WTC11 (cell line): ENCODE measurements around the gene MICA. TPM values are rescaled to one million over a fixed set of nuclear protein-coding genes. Genes with fewer than 3 reads are reported as not detected.

ENCODE experiments used
- ATAC-seq: fragments of 200-7000 bp; cut with Tn5 transposase; 2 replicates; pipeline ENCODE4 v1.10.0; 2021; ENCODE audit warnings: mild to moderate bottlenecking, moderate library complexity
- CTCF ChIA-PET: fragments of 300-600 bp; sonication (Branson Sonifier 250); formaldehyde crosslinking; loops from one replicate; lab custom pipeline; 2021; ENCODE audit warnings: antibody characterized with exemption; lab: Charles Lee
- POLR2A ChIA-PET: fragments of 350-600 bp; sonication (Branson Sonifier 250); formaldehyde crosslinking; loops from one replicate; lab custom pipeline; 2021; ENCODE audit warnings: antibody characterized with exemption; lab: Charles Lee
- DNase-seq: peaks from one replicate; pipeline ENCODE4 v3.0.0; 2021; ENCODE audit warnings: low spot score
- H3K27ac Mint-ChIP-seq: 2 replicates; pipeline ENCODE4 v1.8.0; 2021; ENCODE audit warnings: mixed read lengths
- H3K27me3 Mint-ChIP-seq: 2 replicates; pipeline ENCODE4 v1.8.0; 2021; ENCODE audit warnings: low read depth, mild to moderate bottlenecking, moderate library complexity, mixed read lengths
- H3K36me3 Mint-ChIP-seq: 2 replicates; pipeline ENCODE4 v1.8.0; 2021; ENCODE audit warnings: mixed read lengths
- H3K4me1 Mint-ChIP-seq: 2 replicates; pipeline ENCODE4 v1.8.0; 2022; ENCODE audit warnings: mixed read lengths
- H3K4me3 Mint-ChIP-seq: 2 replicates; pipeline ENCODE4 v1.8.0; 2021; ENCODE audit warnings: mild to moderate bottlenecking, moderate library complexity, mixed read lengths
- H3K9me3 Mint-ChIP-seq: 2 replicates; pipeline ENCODE4 v1.8.0; 2021; ENCODE audit warnings: mixed read lengths
- CREM ChIP-seq: sonication (generic); formaldehyde crosslinking; IDR thresholded peaks from 2 replicates; pipeline ENCODE4 v1.8.1; 2022; ENCODE audit warnings: mild to moderate bottlenecking, missing genetic modification reagents, moderate library complexity
- JUN ChIP-seq: sonication (generic); formaldehyde crosslinking; IDR thresholded peaks from 2 replicates; pipeline ENCODE4 v1.8.0; 2023; ENCODE audit warnings: mild to moderate bottlenecking, missing genetic modification reagents
- NFYB ChIP-seq: sonication (generic); formaldehyde crosslinking; conservative IDR thresholded peaks from 2 replicates; pipeline ENCODE4 v1.8.0; 2022; ENCODE audit warnings: low read depth, missing genetic modification reagents
- PRDM15 ChIP-seq: sonication (generic); formaldehyde crosslinking; IDR thresholded peaks from 2 replicates; pipeline ENCODE4 v1.8.0; 2022; ENCODE audit warnings: missing genetic modification reagents
- PRRX2 ChIP-seq: fragments of 250-450 bp; sonication (Bioruptor Pico); IDR thresholded peaks from 2 replicates; pipeline ENCODE4 v1.8.0; 2021; ENCODE audit warnings: mild to moderate bottlenecking
- ZNF281 ChIP-seq: sonication (generic); formaldehyde crosslinking; IDR thresholded peaks from 2 replicates; pipeline ENCODE4 v1.8.0; 2023; ENCODE audit warnings: mild to moderate bottlenecking, missing genetic modification reagents
- ZNF423 ChIP-seq: fragments of 250-450 bp; sonication (Bioruptor Pico); IDR thresholded peaks from 2 replicates; pipeline ENCODE4 v2.1.2; 2022; ENCODE audit warnings: mild to moderate bottlenecking, moderate library complexity
- total RNA-seq: library from RNA; stranded (reverse); gene quantifications from 3 replicates; pipeline ENCODE4 v1.2.3, GENCODE V29; 2021
- TF ChIP-seq, protein P1 (sequence below): fragments of 250-450 bp; sonication (Bioruptor Pico); IDR thresholded peaks from 2 replicates; pipeline ENCODE4 v2.1.2; 2022; ENCODE audit warnings: mild to moderate bottlenecking, moderate library complexity
- TF ChIP-seq, protein P2 (sequence below): sonication (generic); formaldehyde crosslinking; IDR thresholded peaks from 2 replicates; pipeline ENCODE4 v1.8.1; 2023; ENCODE audit warnings: mild to moderate bottlenecking, moderate library complexity, missing genetic modification reagents
- TF ChIP-seq, protein P3 (sequence below): sonication (generic); formaldehyde crosslinking; IDR thresholded peaks from 2 replicates; pipeline ENCODE4 v1.8.1; 2023; ENCODE audit warnings: mild to moderate bottlenecking, missing genetic modification reagents, moderate library complexity
- TF ChIP-seq, protein P4 (sequence below): fragments of 250-450 bp; sonication (Bioruptor Pico); IDR thresholded peaks from 2 replicates; pipeline ENCODE4 v1.9.0; 2021; ENCODE audit warnings: mild to moderate bottlenecking
- TF ChIP-seq, protein P5 (sequence below): fragments of 250-450 bp; sonication (Bioruptor Pico); IDR thresholded peaks from 2 replicates; pipeline ENCODE4 v1.8.0; 2021; ENCODE audit warnings: mild to moderate bottlenecking

The MICA gene
- total RNA-seq, 1 experiment from 2014 or later, result 12.9 TPM

DNA sequence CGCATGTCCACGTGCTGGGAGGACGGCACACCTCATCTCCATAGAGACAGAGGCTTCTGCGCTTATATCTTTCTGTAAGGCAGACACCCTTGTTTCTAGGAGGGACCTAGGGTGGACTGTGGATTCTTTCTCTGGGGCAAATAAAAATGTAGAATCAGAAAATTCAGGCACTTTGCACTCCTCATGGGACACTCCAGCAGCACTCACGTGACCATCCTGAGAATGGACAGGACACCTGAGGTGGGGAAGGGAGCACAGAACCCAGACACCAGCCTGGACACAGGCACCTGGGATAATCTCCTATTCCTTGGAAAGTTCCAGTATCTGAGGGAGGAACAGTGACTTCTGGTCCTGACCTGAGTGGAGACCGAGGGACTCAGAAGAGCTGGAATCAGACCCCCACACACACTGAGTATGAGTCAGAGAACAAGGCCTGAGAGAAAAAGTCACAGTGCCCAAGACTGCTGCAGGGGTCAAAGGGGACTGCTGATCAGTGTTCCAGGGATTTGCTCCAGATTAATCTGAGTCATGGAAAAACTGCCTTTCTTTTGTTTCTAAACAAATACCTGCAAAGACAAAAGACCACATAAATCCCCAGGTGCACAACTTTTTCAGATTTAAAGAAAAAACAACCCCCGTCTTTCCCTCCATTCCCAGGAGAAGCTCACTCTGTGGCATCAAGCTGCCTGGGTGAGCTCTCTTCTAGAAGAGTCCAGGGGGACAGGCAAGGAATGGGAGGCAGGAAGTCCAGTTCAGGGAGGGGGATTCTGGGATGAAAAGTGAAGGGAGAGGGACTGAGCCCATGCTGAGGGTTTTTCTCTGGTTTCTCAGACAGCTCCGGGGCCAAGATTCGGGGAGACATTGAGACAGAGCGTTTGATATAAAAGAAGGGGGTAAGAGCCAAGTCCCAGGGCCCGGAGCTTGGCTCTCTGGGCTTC lies 58.9 kb downstream of the MICA start:
- no peak overlapping the region for H3K27ac Mint-ChIP-seq
- H3K36me3 Mint-ChIP-seq, result no peaks in the 10 kb centered on the region
- ChIA-PET CTCF (interaction anchor here (0.6 to 2.9 kb wide), 14 partner anchors 8 to 310 kb away, joined by 3 to 47 read pairs (median 4); partner anchors contain the start of gene NFKBIL1), POLR2A (interaction anchor here (0.9 to 1.2 kb wide), 2 partner anchors 20 to 59 kb away, joined by 4 to 5 read pairs; partner anchors contain the start of gene MICA)
- peaks cover 10% of the 10 kb centered on the region for H3K4me1 Mint-ChIP-seq
- DNase-seq, result no peak
- H3K4me3 Mint-ChIP-seq, result peak overlapping the region; percentile 79
- TF ChIP-seq NFYB (CRISPR knock-in tag), result no peak
- TF ChIP-seq PRDM15 (CRISPR knock-in tag), result peak; percentile 44; the same call in 1 of the 2 replicates
- no peak for TF ChIP-seq ZNF281
- no peak for TF ChIP-seq ZNF423
- TF ChIP-seq, all 79 proteins: peak for 1
- Mint-ChIP-seq H3K9me3 (peaks cover 3% of the 10 kb centered on the region; the same call in 1 of the 2 replicates), H3K27me3 (peaks cover 45% of the 10 kb centered on the region)
- peak; percentile 46 for ATAC-seq

GRCh38 chr6:31462964-31463870 lies 59.8 kb downstream of the MICA start:
- ChIA-PET POLR2A (interaction anchor here (0.9 to 1.2 kb wide), 2 partner anchors 20 to 60 kb away, joined by 4 to 5 read pairs; partner anchors contain the start of gene MICA), CTCF (interaction anchor here (0.6 to 2.9 kb wide), 12 partner anchors 11 to 309 kb away, joined by 3 to 47 read pairs (median 4); partner anchors contain the start of gene NFKBIL1)
- DNase-seq (peak; percentile 93), ATAC-seq (peak; percentile 99)
- TF ChIP-seq, protein P1, sequence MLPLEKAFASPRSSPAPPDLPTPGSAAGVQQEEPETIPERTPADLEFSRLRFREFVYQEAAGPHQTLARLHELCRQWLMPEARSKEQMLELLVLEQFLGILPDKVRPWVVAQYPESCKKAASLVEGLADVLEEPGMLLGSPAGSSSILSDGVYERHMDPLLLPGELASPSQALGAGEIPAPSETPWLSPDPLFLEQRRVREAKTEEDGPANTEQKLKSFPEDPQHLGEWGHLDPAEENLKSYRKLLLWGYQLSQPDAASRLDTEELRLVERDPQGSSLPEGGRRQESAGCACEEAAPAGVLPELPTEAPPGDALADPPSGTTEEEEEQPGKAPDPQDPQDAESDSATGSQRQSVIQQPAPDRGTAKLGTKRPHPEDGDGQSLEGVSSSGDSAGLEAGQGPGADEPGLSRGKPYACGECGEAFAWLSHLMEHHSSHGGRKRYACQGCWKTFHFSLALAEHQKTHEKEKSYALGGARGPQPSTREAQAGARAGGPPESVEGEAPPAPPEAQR, result no peak
- TF ChIP-seq JUN (CRISPR knock-in tag) (no peak), CREM (CRISPR knock-in tag) (peak; percentile 89), PRRX2 (CRISPR knock-in tag) (no peak), NFYB (CRISPR knock-in tag) (peak; percentile 82)
- TF ChIP-seq, protein P2, sequence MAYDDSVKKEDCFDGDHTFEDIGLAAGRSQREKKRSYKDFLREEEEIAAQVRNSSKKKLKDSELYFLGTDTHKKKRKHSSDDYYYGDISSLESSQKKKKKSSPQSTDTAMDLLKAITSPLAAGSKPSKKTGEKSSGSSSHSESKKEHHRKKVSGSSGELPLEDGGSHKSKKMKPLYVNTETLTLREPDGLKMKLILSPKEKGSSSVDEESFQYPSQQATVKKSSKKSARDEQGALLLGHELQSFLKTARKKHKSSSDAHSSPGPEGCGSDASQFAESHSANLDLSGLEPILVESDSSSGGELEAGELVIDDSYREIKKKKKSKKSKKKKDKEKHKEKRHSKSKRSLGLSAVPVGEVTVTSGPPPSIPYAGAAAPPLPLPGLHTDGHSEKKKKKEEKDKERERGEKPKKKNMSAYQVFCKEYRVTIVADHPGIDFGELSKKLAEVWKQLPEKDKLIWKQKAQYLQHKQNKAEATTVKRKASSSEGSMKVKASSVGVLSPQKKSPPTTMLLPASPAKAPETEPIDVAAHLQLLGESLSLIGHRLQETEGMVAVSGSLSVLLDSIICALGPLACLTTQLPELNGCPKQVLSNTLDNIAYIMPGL (CRISPR knock-in tag), result 0 out of 2 replicates have a peak, but pooled peaks have one; percentile 45
- TF ChIP-seq, protein P3, sequence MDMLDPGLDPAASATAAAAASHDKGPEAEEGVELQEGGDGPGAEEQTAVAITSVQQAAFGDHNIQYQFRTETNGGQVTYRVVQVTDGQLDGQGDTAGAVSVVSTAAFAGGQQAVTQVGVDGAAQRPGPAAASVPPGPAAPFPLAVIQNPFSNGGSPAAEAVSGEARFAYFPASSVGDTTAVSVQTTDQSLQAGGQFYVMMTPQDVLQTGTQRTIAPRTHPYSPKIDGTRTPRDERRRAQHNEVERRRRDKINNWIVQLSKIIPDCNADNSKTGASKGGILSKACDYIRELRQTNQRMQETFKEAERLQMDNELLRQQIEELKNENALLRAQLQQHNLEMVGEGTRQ (CRISPR knock-in tag), result no peak
- TF ChIP-seq, protein P4, sequence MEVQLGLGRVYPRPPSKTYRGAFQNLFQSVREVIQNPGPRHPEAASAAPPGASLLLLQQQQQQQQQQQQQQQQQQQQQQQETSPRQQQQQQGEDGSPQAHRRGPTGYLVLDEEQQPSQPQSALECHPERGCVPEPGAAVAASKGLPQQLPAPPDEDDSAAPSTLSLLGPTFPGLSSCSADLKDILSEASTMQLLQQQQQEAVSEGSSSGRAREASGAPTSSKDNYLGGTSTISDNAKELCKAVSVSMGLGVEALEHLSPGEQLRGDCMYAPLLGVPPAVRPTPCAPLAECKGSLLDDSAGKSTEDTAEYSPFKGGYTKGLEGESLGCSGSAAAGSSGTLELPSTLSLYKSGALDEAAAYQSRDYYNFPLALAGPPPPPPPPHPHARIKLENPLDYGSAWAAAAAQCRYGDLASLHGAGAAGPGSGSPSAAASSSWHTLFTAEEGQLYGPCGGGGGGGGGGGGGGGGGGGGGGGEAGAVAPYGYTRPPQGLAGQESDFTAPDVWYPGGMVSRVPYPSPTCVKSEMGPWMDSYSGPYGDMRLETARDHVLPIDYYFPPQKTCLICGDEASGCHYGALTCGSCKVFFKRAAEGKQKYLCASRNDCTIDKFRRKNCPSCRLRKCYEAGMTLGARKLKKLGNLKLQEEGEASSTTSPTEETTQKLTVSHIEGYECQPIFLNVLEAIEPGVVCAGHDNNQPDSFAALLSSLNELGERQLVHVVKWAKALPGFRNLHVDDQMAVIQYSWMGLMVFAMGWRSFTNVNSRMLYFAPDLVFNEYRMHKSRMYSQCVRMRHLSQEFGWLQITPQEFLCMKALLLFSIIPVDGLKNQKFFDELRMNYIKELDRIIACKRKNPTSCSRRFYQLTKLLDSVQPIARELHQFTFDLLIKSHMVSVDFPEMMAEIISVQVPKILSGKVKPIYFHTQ (CRISPR knock-in tag), result no peak
- TF ChIP-seq, protein P5, sequence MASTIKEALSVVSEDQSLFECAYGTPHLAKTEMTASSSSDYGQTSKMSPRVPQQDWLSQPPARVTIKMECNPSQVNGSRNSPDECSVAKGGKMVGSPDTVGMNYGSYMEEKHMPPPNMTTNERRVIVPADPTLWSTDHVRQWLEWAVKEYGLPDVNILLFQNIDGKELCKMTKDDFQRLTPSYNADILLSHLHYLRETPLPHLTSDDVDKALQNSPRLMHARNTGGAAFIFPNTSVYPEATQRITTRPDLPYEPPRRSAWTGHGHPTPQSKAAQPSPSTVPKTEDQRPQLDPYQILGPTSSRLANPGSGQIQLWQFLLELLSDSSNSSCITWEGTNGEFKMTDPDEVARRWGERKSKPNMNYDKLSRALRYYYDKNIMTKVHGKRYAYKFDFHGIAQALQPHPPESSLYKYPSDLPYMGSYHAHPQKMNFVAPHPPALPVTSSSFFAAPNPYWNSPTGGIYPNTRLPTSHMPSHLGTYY (CRISPR knock-in tag), result no peak
- H3K9me3 Mint-ChIP-seq, result peaks cover 3% of the 10 kb centered on the region; the same call in 1 of the 2 replicates
- H3K27ac Mint-ChIP-seq, result no peak overlapping the region
- H3K4me3 Mint-ChIP-seq, result peak overlapping the region; percentile 79
- H3K36me3 Mint-ChIP-seq, result no peaks in the 10 kb centered on the region
- H3K27me3 Mint-ChIP-seq, result peaks cover 45% of the 10 kb centered on the region
- peaks cover 10% of the 10 kb centered on the region for H3K4me1 Mint-ChIP-seq
